Left cardiac atrium (tissue), 4 donors: Measurements from ENCODE around the gene BLID. TPM values are rescaled to one million over a fixed set of nuclear protein-coding genes. Genes with fewer than 3 reads are reported as not detected.

ENCODE experiments used
- ATAC-seq, 2 donors: fragments of 200-7000 bp; cut with Tn5 transposase; one replicate each; pipeline ENCODE4 v1.9.1; 2020; ENCODE audit warnings: mild to moderate bottlenecking in 2 of 2, moderate library complexity in 2 of 2
- DNase-seq: peaks from one replicate; pipeline ENCODE4 v3.0.0-alpha.2; 2020
- intact Hi-C, 2 donors: fragments of 100-400 bp; cut with DNase I; formaldehyde crosslinking; loops; one replicate each; pipeline versions ENCODE4 v1.14.1 to v1.15.1; 2022 to 2023
- total RNA-seq, 2 donors: library from RNA; stranded (reverse); fragmentation: NEBNext Ultra II Directional; extraction: Animal tissue kit (Norgen Biotek cat#: 25700); gene quantifications; one replicate each; pipeline ENCODE4 v1.2.1, GENCODE V29; 2021
- donor health status: DM: no; HTN: yes; CAD: no.
- donor health status: DM: no; HTN: yes; CAD: no; lungs with severe emphysema.
- donor health status: DM: yes; HTN: yes; CAD: no.
- donor health status: Dilated cardiomyopathy.

BLID gene
- total RNA-seq, 2 donors from 2014 or later: 0.35 to 0.68 TPM

GRCh38 chr11:122144752-122145151 is 28.7 kb upstream of the BLID start:
- intact Hi-C loops: no loop called here
- no peak for DNase-seq
- ATAC-seq: no peak

- DNase-seq (no peak), ATAC-seq (no peak)
- intact Hi-C loops: no loop called here
Measured at GRCh38 chr11:122141725-122142124, 25.7 kb upstream of the BLID start.

- intact Hi-C loops: no loop called here
- no peak for ATAC-seq
- DNase-seq: no peak
Measured at GRCh38 chr11:122140500-122140899, 24.5 kb upstream of the BLID start.

GRCh38 chr11:122139595-122139866 is 23.5 kb upstream of the BLID start:
- DNase-seq (no peak), ATAC-seq (no peak)
- intact Hi-C loops: no loop called here

- intact Hi-C loops: no loop called here
- ATAC-seq (no peak), DNase-seq (no peak)
Measured at GRCh38 chr11:122138744-122139594, 23.0 kb upstream of the BLID start.

- no peak for DNase-seq
- intact Hi-C loops: no loop called here
- ATAC-seq: peak in 1 of 2 donors; percentile 94
Measured at GRCh38 chr11:122137078-122137793, 21.2 kb upstream of the BLID start.

- no peak for DNase-seq
- no peak for ATAC-seq
Measured at GRCh38 chr11:122131126-122131525, 15.1 kb upstream of the BLID start.

GRCh38 chr11:122128146-122128545 is 12.1 kb upstream of the BLID start:
- no peak for ATAC-seq
- no peak for DNase-seq
- intact Hi-C loops: no loop called here

More at GRCh38 chr11:122131126-122131525, 15.1 kb upstream of the BLID start:
- intact Hi-C loops: no loop called here

GRCh38 chr11:122127020-122127419 is 11.0 kb upstream of the BLID start:
- ATAC-seq: no peak
- DNase-seq: no peak
- intact Hi-C loops: no loop called here

- intact Hi-C loops: no loop called here
- DNase-seq (no peak), ATAC-seq (no peak)
Measured at GRCh38 chr11:122126024-122126688, 10.1 kb upstream of the BLID start.

- no peak for DNase-seq
- intact Hi-C loops: no loop called here
- ATAC-seq: no peak
Measured at GRCh38 chr11:122123263-122123929, 7.4 kb upstream of the BLID start.

- intact Hi-C loops: no loop called here
- ATAC-seq: no peak
- no peak for DNase-seq
Measured at GRCh38 chr11:122122179-122122578, 6.2 kb upstream of the BLID start.

- no peak for DNase-seq
- ATAC-seq: peak in 1 of 2 donors; percentile 19
- intact Hi-C loops: no loop called here
Measured at GRCh38 chr11:122120096-122120495, 4.1 kb upstream of the BLID start.

GRCh38 chr11:122116591-122116990 is 576 bp upstream of the BLID start:
- DNase-seq (no peak), ATAC-seq (no peak)
- intact Hi-C loops: no loop called here

- DNase-seq: no peak
- no peak for ATAC-seq
- intact Hi-C loops: no loop called here
Measured at GRCh38 chr11:122114976-122115375, 1.0 kb downstream of the BLID start.

- ATAC-seq: no peak
- intact Hi-C loops: no loop called here
Measured at GRCh38 chr11:122113836-122114825, 1.9 kb downstream of the BLID start.

GRCh38 chr11:122112470-122113365 is 3.3 kb downstream of the BLID start:
- intact Hi-C loops: no loop called here
- DNase-seq: no peak

More at GRCh38 chr11:122113836-122114825, 1.9 kb downstream of the BLID start:
- DNase-seq: no peak

More at GRCh38 chr11:122112470-122113365, 3.3 kb downstream of the BLID start:
- ATAC-seq: no peak
